ENCODE results near the gene HOXB9. TPM values are rescaled to one million over a fixed set of nuclear protein-coding genes. Genes with fewer than 3 reads are reported as not detected.
A peak's percentile ranks its signal among the peaks of the same experiment; 100 is the strongest.

The HOXB9 gene
- total and polyA plus RNA-seq, 2 of the 13 experiments (the other 11 are each of a cell fraction or from before 2014, with no cell fraction given) = not detected

DNA sequence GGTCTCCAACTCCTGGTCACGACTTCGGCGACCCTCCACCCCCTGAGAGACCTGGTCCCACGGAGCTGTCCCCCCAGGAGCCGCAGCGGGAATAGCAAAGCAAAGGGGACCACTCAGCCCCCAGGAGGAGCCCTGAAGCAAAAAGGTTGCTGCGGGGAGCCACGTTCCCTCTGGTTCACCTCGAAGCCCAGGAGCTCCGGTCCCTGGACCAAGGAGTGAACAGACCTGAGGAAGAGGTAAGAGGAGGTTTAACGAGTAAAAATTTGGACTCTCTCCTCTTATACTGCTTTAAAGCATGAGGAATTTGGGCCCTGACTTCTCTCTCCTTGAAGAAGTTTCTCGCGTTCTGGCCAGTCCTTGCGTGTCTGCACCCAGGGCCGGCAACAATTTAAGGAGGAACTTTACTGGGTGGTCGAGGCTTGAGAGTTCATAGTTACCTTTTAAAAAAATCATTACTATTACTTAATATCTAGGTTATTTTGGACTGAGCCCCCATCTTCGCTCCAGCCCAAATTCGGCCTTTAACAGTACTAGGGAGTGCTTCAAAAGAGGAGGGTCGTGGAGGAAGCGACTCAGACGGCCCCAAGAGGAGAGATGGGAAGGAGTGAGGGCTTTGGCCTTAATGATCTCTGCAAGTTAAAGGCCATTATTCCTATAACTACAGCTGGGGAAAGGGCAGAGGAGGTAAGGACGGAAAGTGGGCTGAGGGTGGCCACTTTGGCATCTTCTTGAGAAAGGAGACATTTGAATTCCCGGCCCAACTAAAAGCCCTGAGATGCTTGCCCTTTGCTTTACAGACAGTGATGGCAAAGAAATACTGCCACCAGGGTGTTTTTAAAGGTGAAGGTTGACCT lies 16.9 kb upstream of the HOXB9 start:
- intact Hi-C loops (cut with micrococcal nuclease; ENCODE audit: unreplicated experiment) = no loop called here
- no peak for FAIRE-seq
- no peak overlapping the region for H3K27ac ChIP-seq (ENCODE audit: extremely low read length, insufficient read depth, low read length)

DNA sequence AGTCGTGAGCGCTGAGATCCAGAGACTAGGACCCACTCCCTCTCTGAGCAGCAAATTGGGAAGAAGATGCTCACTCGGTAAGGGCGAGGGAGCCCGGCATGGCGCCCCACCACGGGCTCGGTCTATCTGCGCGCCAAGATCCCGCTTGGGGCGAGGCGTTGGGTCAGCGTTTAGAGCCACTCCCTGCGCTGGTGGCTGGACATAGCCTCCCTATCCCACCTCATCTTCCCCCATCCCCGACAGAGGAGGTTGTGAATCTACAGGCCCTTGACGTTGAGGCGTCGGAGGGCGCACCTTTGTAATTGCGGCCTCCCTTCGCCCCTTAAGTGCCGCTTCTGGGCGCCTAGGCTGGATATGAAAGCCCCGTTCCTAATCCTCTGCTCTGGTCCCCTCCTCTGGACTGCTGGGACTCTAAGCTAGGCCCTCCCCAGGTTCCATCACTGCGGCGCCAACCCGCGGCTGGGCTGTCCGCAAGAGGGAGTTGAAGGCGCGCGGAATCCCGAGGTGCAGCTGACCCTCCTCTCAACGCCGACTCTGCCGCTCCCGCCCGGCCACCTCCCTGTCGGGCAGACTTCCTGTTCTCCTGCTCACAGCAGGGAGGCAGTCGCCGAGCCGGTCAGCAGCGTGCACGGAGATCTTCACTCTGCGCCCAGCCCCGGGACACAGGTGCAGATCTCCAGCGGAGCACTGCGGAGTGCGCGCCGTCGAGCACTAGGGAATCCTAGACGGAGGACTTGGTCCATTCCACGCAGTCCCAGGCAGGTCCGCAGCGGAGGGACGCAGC lies 16.1 kb upstream of the HOXB9 start:
- no peak overlapping the region for H3K27ac ChIP-seq (ENCODE audit: extremely low read length, insufficient read depth, low read length)
- H2AFZ ChIP-seq (ENCODE audit: low read length) = no peak overlapping the region
- ChIA-PET POLR2A (no interaction called here), CTCF (ENCODE audit: low intra/inter-chr PET ratio, low total read pairs) (no interaction called here)
- no TSS peak for BruUV-seq (replicated peaks)
- peaks cover 28 to 99% of the 10 kb centered on the region in 2 experiments for H3K27me3 ChIP-seq (ENCODE audit: control insufficient read depth in 1 of 2, insufficient read depth in 2 of 2, low read length in 2 of 2)
- no peaks in the 10 kb centered on the region for H4K20me1 ChIP-seq (ENCODE audit: insufficient read depth, low read length)
- peak; percentile 49 for ATAC-seq
- 60% methylated on average over 32 of the region's 58 CpGs for WGBS (ENCODE audit: low lambda C conversion rate)
- DNase-seq (ENCODE audit: low spot score) = no peak
- H3K4me3 ChIP-seq (replicated peaks in 1 of 3; ENCODE audit: insufficient read depth in 1 of 3, low read depth in 2 of 3, low read length in 3 of 3) = no peak overlapping the region
- no peaks in the 10 kb centered on the region for H3K79me2 ChIP-seq (ENCODE audit: insufficient read depth, low read length)
- in situ Hi-C loops (cut with HindIII; ENCODE audit: extremely low pct_ligation_motif_present, low pct_unique_long_range_greater_than_20kb) = no loop called here
- H3K4me2 ChIP-seq (ENCODE audit: low read depth, low read length) = no peak overlapping the region
- no peaks in the 10 kb centered on the region for H3K36me3 ChIP-seq (replicated peaks in 1 of 2; ENCODE audit: control insufficient read depth in 1 of 2, insufficient read depth in 2 of 2, low read length in 2 of 2)
- no peaks in the 10 kb centered on the region for H3K4me1 ChIP-seq (ENCODE audit: insufficient read depth, low read length)
- intact Hi-C loops (cut with micrococcal nuclease; ENCODE audit: unreplicated experiment) = no loop called here
- FAIRE-seq = no peak
- TF ChIP-seq ZNF777 (CRISPR knock-in tag; IDR thresholded peaks at IDR 0.05) (peak; percentile 78; the same call in 1 of the 2 replicates), MTA1 (CRISPR knock-in tag; IDR thresholded peaks at IDR 0.05; ENCODE audit: borderline replicate concordance) (peak; percentile 18; the same call in 1 of the 2 replicates), EZH2 (conservative IDR thresholded peaks at IDR 0.05; ENCODE audit: low read depth, low read length) (peak; percentile 72), SALL1 (CRISPR knock-in tag; IDR thresholded peaks at IDR 0.05) (no peak), SMAD9 (CRISPR knock-in tag; IDR thresholded peaks at IDR 0.05) (no peak), POLR2A (IDR thresholded peaks at IDR 0.05; ENCODE audit: insufficient read depth in 1 of 2, low read depth in 2 of 2, low read length in 2 of 2) (no peak), ZNF891 (CRISPR knock-in tag; IDR thresholded peaks at IDR 0.05) (no peak), ZNF672 (CRISPR knock-in tag; IDR thresholded peaks at IDR 0.05) (no peak), ATF7-NPFF (CRISPR knock-in tag; IDR thresholded peaks at IDR 0.05; ENCODE audit: low read depth) (no peak), XRCC5 (optimal IDR thresholded peaks at IDR 0.05; ENCODE audit: low read length) (peak; percentile 28), SKI (IDR thresholded peaks at IDR 0.05; ENCODE audit: partially characterized antibody) (no peak), AGO1 (IDR thresholded peaks at IDR 0.05; ENCODE audit: low read depth, low read length, poor library complexity, severe bottlenecking) (no peak)
- TF ChIP-seq, protein P1, sequence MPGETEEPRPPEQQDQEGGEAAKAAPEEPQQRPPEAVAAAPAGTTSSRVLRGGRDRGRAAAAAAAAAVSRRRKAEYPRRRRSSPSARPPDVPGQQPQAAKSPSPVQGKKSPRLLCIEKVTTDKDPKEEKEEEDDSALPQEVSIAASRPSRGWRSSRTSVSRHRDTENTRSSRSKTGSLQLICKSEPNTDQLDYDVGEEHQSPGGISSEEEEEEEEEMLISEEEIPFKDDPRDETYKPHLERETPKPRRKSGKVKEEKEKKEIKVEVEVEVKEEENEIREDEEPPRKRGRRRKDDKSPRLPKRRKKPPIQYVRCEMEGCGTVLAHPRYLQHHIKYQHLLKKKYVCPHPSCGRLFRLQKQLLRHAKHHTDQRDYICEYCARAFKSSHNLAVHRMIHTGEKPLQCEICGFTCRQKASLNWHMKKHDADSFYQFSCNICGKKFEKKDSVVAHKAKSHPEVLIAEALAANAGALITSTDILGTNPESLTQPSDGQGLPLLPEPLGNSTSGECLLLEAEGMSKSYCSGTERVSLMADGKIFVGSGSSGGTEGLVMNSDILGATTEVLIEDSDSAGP (CRISPR knock-in tag; IDR thresholded peaks at IDR 0.05; ENCODE audit: borderline replicate concordance) = 0 out of 2 replicates have a peak, but pooled peaks have one; percentile 26
- no peak overlapping the region for H3K9ac ChIP-seq (ENCODE audit: insufficient read depth, low read depth, low read length)
- H3K9me3 ChIP-seq (ENCODE audit: low read length) = no peaks in the 10 kb centered on the region

More for the DNA sequence above, 16.9 kb upstream of the HOXB9 start:
- Histone ChIP-seq H2AFZ (ENCODE audit: low read length) (no peak overlapping the region), H3K79me2 (ENCODE audit: insufficient read depth, low read length) (no peaks in the 10 kb centered on the region), H3K36me3 (replicated peaks in 1 of 2; ENCODE audit: control insufficient read depth in 1 of 2, insufficient read depth in 2 of 2, low read length in 2 of 2) (no peaks in the 10 kb centered on the region), H3K27me3 (ENCODE audit: control insufficient read depth in 1 of 2, insufficient read depth in 2 of 2, low read length in 2 of 2) (peaks cover 27 to 99% of the 10 kb centered on the region in 2 experiments), H4K20me1 (ENCODE audit: insufficient read depth, low read length) (no peaks in the 10 kb centered on the region; the same call in 1 of the 2 replicates), H3K4me2 (ENCODE audit: low read depth, low read length) (no peak overlapping the region), H3K9me3 (ENCODE audit: low read length) (no peaks in the 10 kb centered on the region), H3K9ac (ENCODE audit: insufficient read depth, low read depth, low read length) (no peak overlapping the region), H3K4me1 (ENCODE audit: insufficient read depth, low read length) (no peaks in the 10 kb centered on the region), H3K4me3 (replicated peaks in 1 of 3; ENCODE audit: insufficient read depth in 1 of 3, low read depth in 2 of 3, low read length in 3 of 3) (no peak overlapping the region)
- in situ Hi-C loops (cut with HindIII; ENCODE audit: extremely low pct_ligation_motif_present, low pct_unique_long_range_greater_than_20kb) = no loop called here
- BruUV-seq (replicated peaks) = no TSS peak
- ChIA-PET POLR2A (no interaction called here), CTCF (ENCODE audit: low intra/inter-chr PET ratio, low total read pairs) (no interaction called here)
- TF ChIP-seq MTA1 (CRISPR knock-in tag; IDR thresholded peaks at IDR 0.05; ENCODE audit: borderline replicate concordance) (0 out of 2 replicates have a peak, but pooled peaks have one; percentile 4), CHCHD3 (CRISPR knock-in tag; IDR thresholded peaks at IDR 0.05) (no peak), EZH2 (conservative IDR thresholded peaks at IDR 0.05; ENCODE audit: low read depth, low read length) (0 out of 2 replicates have a peak, but pooled peaks have one; percentile 26)
- WGBS (ENCODE audit: low lambda C conversion rate) = 4% methylated on average over 19 of the region's 23 CpGs
- no peak for DNase-seq (ENCODE audit: low spot score)
- ATAC-seq = no peak

All from HepG2 (cell line).